ENCODE results near the gene PIBF1. TPM values are rescaled to one million over a fixed set of nuclear protein-coding genes. Genes with fewer than 3 reads are reported as not detected.

Gene PIBF1
- total RNA-seq, 1 experiment from 2014 or later, result 39.1 TPM

DNA sequence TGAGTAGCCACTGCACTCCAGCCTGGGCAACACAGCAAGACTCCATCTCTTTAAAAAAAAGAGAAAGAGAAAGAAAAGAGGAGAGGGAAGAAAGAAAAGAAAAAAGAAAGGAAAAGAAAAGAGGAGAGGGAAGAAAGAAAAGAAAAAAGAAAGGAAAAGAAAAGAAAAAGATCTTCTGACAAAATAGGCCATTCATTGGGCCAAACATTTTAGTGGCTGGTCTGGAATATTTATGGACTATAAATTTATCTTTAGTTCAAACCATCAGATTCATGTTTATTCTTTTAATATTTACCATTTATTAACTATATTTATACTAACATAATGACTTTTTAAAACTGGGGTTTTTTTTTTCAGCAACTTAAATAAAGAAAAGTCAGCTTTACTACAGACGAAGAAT lies 191.3 kb downstream of the PIBF1 start:
- no peaks in the 10 kb centered on the region for H3K9me3 ChIP-seq (ENCODE audit: low read length)

DNA sequence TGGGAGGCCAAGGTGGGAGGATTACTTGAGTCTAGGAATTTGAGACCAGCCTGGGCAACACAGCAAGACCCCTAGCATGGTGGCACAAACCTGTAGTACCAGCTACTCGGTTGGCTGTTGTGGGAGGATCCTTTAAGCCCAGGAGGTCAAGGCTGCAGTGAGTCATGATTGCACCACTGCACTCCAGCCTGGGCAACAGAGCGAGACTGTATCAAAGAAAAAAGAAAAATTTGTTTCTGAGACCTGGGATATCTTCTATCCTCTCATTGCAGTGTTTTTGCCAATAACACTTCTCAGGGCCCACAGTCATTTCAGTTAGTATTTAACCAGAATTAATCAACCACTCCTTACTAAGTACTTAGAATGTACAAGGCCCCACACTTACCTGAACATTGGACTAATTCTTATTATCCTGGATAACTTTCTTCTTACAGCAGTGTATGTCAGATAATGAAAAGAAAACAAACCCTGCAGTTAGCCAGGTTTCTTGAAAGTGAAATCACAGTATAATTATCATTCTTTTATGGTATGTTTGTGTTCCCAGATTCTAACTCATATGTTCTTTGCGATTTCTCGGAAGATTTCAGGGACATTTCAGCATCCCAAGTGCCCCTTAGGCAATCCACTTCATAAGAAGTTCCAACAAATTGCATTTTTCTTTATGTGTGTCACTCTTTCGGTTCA lies 201.3 kb downstream of the PIBF1 start:
- Histone ChIP-seq H3K9me2 (replicated peaks; ENCODE audit: insufficient read depth, low read length) (no peaks in the 10 kb centered on the region), H2AFZ (ENCODE audit: low read length) (no peak overlapping the region), H3K4me3 (ENCODE audit: low read length) (no peak overlapping the region), H3K9me3 (ENCODE audit: low read length) (no peaks in the 10 kb centered on the region), H4K20me1 (ENCODE audit: insufficient read depth, low read depth, low read length) (no peaks in the 10 kb centered on the region), H3K4me1 (ENCODE audit: low read length) (no peaks in the 10 kb centered on the region), H3K27me3 (ENCODE audit: low read length) (no peaks in the 10 kb centered on the region), H3K4me2 (ENCODE audit: low read depth, low read length, poor library complexity, severe bottlenecking) (no peak overlapping the region), H3K36me3 (ENCODE audit: insufficient read depth, low read length) (no peaks in the 10 kb centered on the region), H3K9ac (ENCODE audit: low read length) (no peak overlapping the region), H3K27ac (ENCODE audit: low read length) (no peak overlapping the region), H3K79me2 (ENCODE audit: low read length) (no peaks in the 10 kb centered on the region; the same call in 1 of the 2 replicates)
- no peak for DNase-seq

More for the DNA sequence above, 191.3 kb downstream of the PIBF1 start:
- H3K27ac ChIP-seq (ENCODE audit: low read length), result no peak overlapping the region
- H3K79me2 ChIP-seq (ENCODE audit: low read length), result no peaks in the 10 kb centered on the region
- DNase-seq, result no peak
- H3K27me3 ChIP-seq (ENCODE audit: low read length), result no peaks in the 10 kb centered on the region
- no peak overlapping the region for H2AFZ ChIP-seq (ENCODE audit: low read length)
- no peak overlapping the region for H3K9ac ChIP-seq (ENCODE audit: low read length)
- no peak overlapping the region for H3K4me3 ChIP-seq (ENCODE audit: low read length)
- no peaks in the 10 kb centered on the region for H3K9me2 ChIP-seq (replicated peaks; ENCODE audit: insufficient read depth, low read length)
- 0 out of 2 replicates have a peak, but pooled peaks cover 3% of the 10 kb centered on the region for H3K36me3 ChIP-seq (ENCODE audit: insufficient read depth, low read length)
- no peaks in the 10 kb centered on the region for H3K4me1 ChIP-seq (ENCODE audit: low read length)
- H3K4me2 ChIP-seq (ENCODE audit: low read depth, low read length, poor library complexity, severe bottlenecking), result no peak overlapping the region
- no peaks in the 10 kb centered on the region for H4K20me1 ChIP-seq (ENCODE audit: insufficient read depth, low read depth, low read length)

GRCh38 chr13:72985610-72986009 lies 203.7 kb downstream of the PIBF1 start:
- H3K4me2 ChIP-seq (ENCODE audit: low read depth, low read length, poor library complexity, severe bottlenecking), result no peak overlapping the region
- no peaks in the 10 kb centered on the region for H3K9me3 ChIP-seq (ENCODE audit: low read length)
- no peaks in the 10 kb centered on the region for H3K4me1 ChIP-seq (ENCODE audit: low read length)
- H3K9ac ChIP-seq (ENCODE audit: low read length), result no peak overlapping the region
- DNase-seq, result no peak
- H3K9me2 ChIP-seq (replicated peaks; ENCODE audit: insufficient read depth, low read length), result no peaks in the 10 kb centered on the region
- no peaks in the 10 kb centered on the region for H3K27me3 ChIP-seq (ENCODE audit: low read length)
- H3K79me2 ChIP-seq (ENCODE audit: low read length), result no peaks in the 10 kb centered on the region; the same call in 1 of the 2 replicates
- H3K36me3 ChIP-seq (ENCODE audit: insufficient read depth, low read length), result no peaks in the 10 kb centered on the region
- no peak overlapping the region for H2AFZ ChIP-seq (ENCODE audit: low read length)
- no peaks in the 10 kb centered on the region for H4K20me1 ChIP-seq (ENCODE audit: insufficient read depth, low read depth, low read length)
- H3K27ac ChIP-seq (ENCODE audit: low read length), result no peak overlapping the region
- no peak overlapping the region for H3K4me3 ChIP-seq (ENCODE audit: low read length)

DNA sequence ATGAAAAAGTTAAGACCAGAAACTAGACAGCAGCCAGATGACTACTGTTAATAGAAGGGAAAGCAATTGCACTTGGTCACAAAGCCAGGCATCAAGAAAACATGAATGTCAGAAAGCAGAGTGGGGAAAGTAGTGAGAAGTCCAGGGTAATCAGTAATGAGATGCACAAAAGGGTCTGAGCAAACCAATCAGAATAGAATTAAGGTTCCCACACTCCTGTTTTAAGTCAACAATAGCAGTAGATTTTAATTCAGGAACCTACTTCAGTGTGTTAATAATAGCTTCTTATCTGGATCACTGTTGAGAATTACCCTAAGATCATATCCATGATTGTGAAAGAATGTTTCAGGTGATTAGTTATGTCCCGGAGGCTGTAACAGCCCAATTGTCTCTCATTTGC lies 204.3 kb downstream of the PIBF1 start:
- Histone ChIP-seq H3K36me3 (ENCODE audit: insufficient read depth, low read length) (no peaks in the 10 kb centered on the region), H3K79me2 (ENCODE audit: low read length) (no peaks in the 10 kb centered on the region; the same call in 1 of the 2 replicates), H3K9ac (ENCODE audit: low read length) (no peak overlapping the region), H3K4me2 (ENCODE audit: low read depth, low read length, poor library complexity, severe bottlenecking) (no peak overlapping the region), H4K20me1 (ENCODE audit: insufficient read depth, low read depth, low read length) (no peaks in the 10 kb centered on the region), H2AFZ (ENCODE audit: low read length) (no peak overlapping the region), H3K27ac (ENCODE audit: low read length) (no peak overlapping the region), H3K4me1 (ENCODE audit: low read length) (no peaks in the 10 kb centered on the region), H3K4me3 (ENCODE audit: low read length) (no peak overlapping the region), H3K27me3 (ENCODE audit: low read length) (no peaks in the 10 kb centered on the region), H3K9me3 (ENCODE audit: low read length) (no peaks in the 10 kb centered on the region), H3K9me2 (replicated peaks; ENCODE audit: insufficient read depth, low read length) (no peaks in the 10 kb centered on the region)
- DNase-seq, result no peak

GRCh38 chr13:72990953-72991352 lies 209.0 kb downstream of the PIBF1 start:
- Histone ChIP-seq H2AFZ (ENCODE audit: low read length) (no peak overlapping the region), H3K9me2 (replicated peaks; ENCODE audit: insufficient read depth, low read length) (no peaks in the 10 kb centered on the region), H3K79me2 (ENCODE audit: low read length) (no peaks in the 10 kb centered on the region)

DNA sequence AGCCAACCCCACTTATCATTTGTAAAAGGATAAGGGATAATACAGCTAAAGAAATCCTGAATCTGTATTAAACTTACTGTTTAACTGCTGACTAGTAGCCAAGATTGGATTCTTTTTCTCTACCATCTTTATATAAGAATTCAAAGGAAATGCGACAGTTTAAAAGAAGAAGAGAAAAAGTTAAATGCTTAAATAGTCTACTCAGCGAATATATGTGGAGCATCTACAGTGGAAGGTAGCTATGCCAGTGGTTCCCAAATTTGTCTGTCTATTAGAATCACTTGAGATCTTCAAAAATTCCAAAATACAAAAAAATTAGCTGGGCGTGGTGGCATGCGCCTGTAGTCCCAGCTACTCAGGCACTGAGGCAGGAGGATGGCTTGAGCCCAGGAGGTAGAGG lies 216.1 kb downstream of the PIBF1 start:
- no peaks in the 10 kb centered on the region for H4K20me1 ChIP-seq (ENCODE audit: insufficient read depth, low read depth, low read length)
- H3K4me1 ChIP-seq (ENCODE audit: low read length), result 0 out of 2 replicates have a peak, but pooled peaks cover 3% of the 10 kb centered on the region
- no peaks in the 10 kb centered on the region for H3K79me2 ChIP-seq (ENCODE audit: low read length)
- H2AFZ ChIP-seq (ENCODE audit: low read length), result no peak overlapping the region
- H3K9me3 ChIP-seq (ENCODE audit: low read length), result no peaks in the 10 kb centered on the region
- H3K36me3 ChIP-seq (ENCODE audit: insufficient read depth, low read length), result no peaks in the 10 kb centered on the region; the same call in 1 of the 2 replicates
- H3K27ac ChIP-seq (ENCODE audit: low read length), result no peak overlapping the region
- H3K4me2 ChIP-seq (ENCODE audit: low read depth, low read length, poor library complexity, severe bottlenecking), result no peak overlapping the region
- H3K9ac ChIP-seq (ENCODE audit: low read length), result no peak overlapping the region
- H3K9me2 ChIP-seq (replicated peaks; ENCODE audit: insufficient read depth, low read length), result no peaks in the 10 kb centered on the region
- no peak overlapping the region for H3K4me3 ChIP-seq (ENCODE audit: low read length)
- no peak for DNase-seq
- H3K27me3 ChIP-seq (ENCODE audit: low read length), result no peaks in the 10 kb centered on the region

More at GRCh38 chr13:72990953-72991352, 209.0 kb downstream of the PIBF1 start:
- Histone ChIP-seq H3K9ac (ENCODE audit: low read length) (no peak overlapping the region), H3K4me2 (ENCODE audit: low read depth, low read length, poor library complexity, severe bottlenecking) (no peak overlapping the region), H3K27me3 (ENCODE audit: low read length) (no peaks in the 10 kb centered on the region), H3K27ac (ENCODE audit: low read length) (no peak overlapping the region), H3K4me3 (ENCODE audit: low read length) (no peak overlapping the region), H4K20me1 (ENCODE audit: insufficient read depth, low read depth, low read length) (no peaks in the 10 kb centered on the region), H3K9me3 (ENCODE audit: low read length) (no peaks in the 10 kb centered on the region), H3K36me3 (ENCODE audit: insufficient read depth, low read length) (no peaks in the 10 kb centered on the region), H3K4me1 (ENCODE audit: low read length) (no peaks in the 10 kb centered on the region)
- no peak for DNase-seq

DNA sequence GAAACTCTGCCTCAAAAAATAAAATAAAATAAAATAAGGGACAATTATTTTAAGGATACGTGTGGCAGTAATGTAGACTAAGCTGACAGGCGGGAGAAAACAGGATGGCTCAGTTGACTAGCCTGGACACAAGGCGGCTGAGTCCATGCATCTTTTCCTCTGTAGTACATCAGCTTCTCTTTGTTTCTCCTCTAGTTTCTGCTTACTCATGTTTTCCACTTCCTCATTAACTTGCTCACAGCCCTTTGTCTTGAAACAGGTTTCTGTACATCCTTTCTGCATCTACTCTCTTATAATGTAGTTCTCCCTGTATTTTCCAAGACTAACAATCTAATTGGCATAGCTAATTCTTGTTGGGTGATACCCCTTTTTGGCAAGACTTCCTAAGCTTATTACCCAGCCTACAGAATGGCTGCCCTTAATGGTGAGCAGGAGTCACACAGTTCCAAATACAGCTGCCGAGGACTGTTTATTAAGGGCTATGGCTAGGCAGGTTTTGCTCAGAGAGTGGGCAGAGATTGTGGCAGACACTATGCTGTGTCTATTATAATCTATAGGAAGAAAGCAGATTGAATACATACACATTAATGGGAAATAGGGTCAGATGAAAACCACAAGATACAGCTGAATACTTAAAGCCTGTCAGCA lies 218.2 kb downstream of the PIBF1 start:
- H3K27me3 ChIP-seq (ENCODE audit: low read length), result no peaks in the 10 kb centered on the region
- no peaks in the 10 kb centered on the region for H3K79me2 ChIP-seq (ENCODE audit: low read length)
- no peaks in the 10 kb centered on the region; the same call in 1 of the 2 replicates for H3K36me3 ChIP-seq (ENCODE audit: insufficient read depth, low read length)
- no peak overlapping the region for H3K4me2 ChIP-seq (ENCODE audit: low read depth, low read length, poor library complexity, severe bottlenecking)
- H3K9ac ChIP-seq (ENCODE audit: low read length), result no peak overlapping the region
- no peaks in the 10 kb centered on the region for H3K9me3 ChIP-seq (ENCODE audit: low read length)
- no peak overlapping the region for H2AFZ ChIP-seq (ENCODE audit: low read length)
- H3K9me2 ChIP-seq (replicated peaks; ENCODE audit: insufficient read depth, low read length), result no peaks in the 10 kb centered on the region
- no peak for DNase-seq
- no peak overlapping the region for H3K4me3 ChIP-seq (ENCODE audit: low read length)
- H3K4me1 ChIP-seq (ENCODE audit: low read length), result peaks cover 5% of the 10 kb centered on the region; the same call in 1 of the 2 replicates
- no peaks in the 10 kb centered on the region for H4K20me1 ChIP-seq (ENCODE audit: insufficient read depth, low read depth, low read length)
- H3K27ac ChIP-seq (ENCODE audit: low read length), result peak overlapping the region; percentile 23; the same call in 1 of the 2 replicates

GRCh38 chr13:73001971-73002370 lies 220.0 kb downstream of the PIBF1 start:
- H3K27me3 ChIP-seq (ENCODE audit: low read length), result no peaks in the 10 kb centered on the region
- no peaks in the 10 kb centered on the region for H3K9me2 ChIP-seq (replicated peaks; ENCODE audit: insufficient read depth, low read length)
- DNase-seq, result no peak
- H3K36me3 ChIP-seq (ENCODE audit: insufficient read depth, low read length), result no peaks in the 10 kb centered on the region; the same call in 1 of the 2 replicates
- H4K20me1 ChIP-seq (ENCODE audit: insufficient read depth, low read depth, low read length), result no peaks in the 10 kb centered on the region
- H3K9me3 ChIP-seq (ENCODE audit: low read length), result no peaks in the 10 kb centered on the region
- H3K4me2 ChIP-seq (ENCODE audit: low read depth, low read length, poor library complexity, severe bottlenecking), result no peak overlapping the region
- no peak overlapping the region for H2AFZ ChIP-seq (ENCODE audit: low read length)
- H3K27ac ChIP-seq (ENCODE audit: low read length), result no peak overlapping the region
- H3K9ac ChIP-seq (ENCODE audit: low read length), result no peak overlapping the region
- H3K4me3 ChIP-seq (ENCODE audit: low read length), result no peak overlapping the region
- no peaks in the 10 kb centered on the region for H3K79me2 ChIP-seq (ENCODE audit: low read length)
- peaks cover 5% of the 10 kb centered on the region; the same call in 1 of the 2 replicates for H3K4me1 ChIP-seq (ENCODE audit: low read length)
